C4-2B (cell line): ENCODE results near the gene CDK11A.
"Not testable (repeated sequence)": the region's sequence is repeated elsewhere in the genome, so short reads cannot be mapped to it uniquely, and the experiment has no call there.

ENCODE experiments used
- H3K27ac ChIP-seq: fragments of 450-650 bp; 2 replicates; pipeline ENCODE4 v1.5.1; 2017
- CTCF ChIP-seq: fragments of 450-650 bp; conservative IDR thresholded peaks from 2 replicates; pipeline ENCODE4 v1.5.1; 2017; ENCODE audit warnings: mild to moderate bottlenecking
- ZFX ChIP-seq: fragments of 450-650 bp; IDR thresholded peaks from 2 replicates; pipeline ENCODE4 v1.6.1; 2017

Gene CDK11A

GRCh38 chr1:1732381-1732780, 8.2 kb upstream of the CDK11A start:
- TF ChIP-seq ZFX (no peak), CTCF (no peak)
- no peak overlapping the region for H3K27ac ChIP-seq

GRCh38 chr1:1730870-1731269, 6.7 kb upstream of the CDK11A start:
- H3K27ac ChIP-seq: no peak overlapping the region
- TF ChIP-seq CTCF: no peak
- no peak for TF ChIP-seq ZFX

- not testable (repeated sequence) for H3K27ac ChIP-seq
Observed at GRCh38 chr1:1730230-1730629, 6.1 kb upstream of the CDK11A start.

GRCh38 chr1:1729116-1729816, 5.1 kb upstream of the CDK11A start:
- H3K27ac ChIP-seq: not testable (repeated sequence)

GRCh38 chr1:1728308-1729005, 4.3 kb upstream of the CDK11A start:
- not testable (repeated sequence) for H3K27ac ChIP-seq

GRCh38 chr1:1727131-1727651, 3.0 kb upstream of the CDK11A start:
- H3K27ac ChIP-seq: not testable (repeated sequence)

- not testable (repeated sequence) for H3K27ac ChIP-seq
Observed at GRCh38 chr1:1726088-1726487, 1.9 kb upstream of the CDK11A start.

- TF ChIP-seq CTCF: no peak
- no peak for TF ChIP-seq ZFX
- H3K27ac ChIP-seq: no peak overlapping the region
Observed at GRCh38 chr1:1721201-1721600, 3.0 kb downstream of the CDK11A start.

GRCh38 chr1:1715109-1715883, 8.9 kb downstream of the CDK11A start:
- H3K27ac ChIP-seq: not testable (repeated sequence)

GRCh38 chr1:1707897-1708296, 16.3 kb downstream of the CDK11A start:
- not testable (repeated sequence) for H3K27ac ChIP-seq

GRCh38 chr1:1707241-1707640, 16.9 kb downstream of the CDK11A start:
- not testable (repeated sequence) for H3K27ac ChIP-seq

- H3K27ac ChIP-seq: not testable (repeated sequence)
Observed at GRCh38 chr1:1705623-1706022, 18.5 kb downstream of the CDK11A start.

GRCh38 chr1:1704284-1704957, 19.7 kb downstream of the CDK11A start:
- not testable (repeated sequence) for H3K27ac ChIP-seq
